ENCODE results near the gene RCAN2.
"Not testable (repeated sequence)": the region's sequence is repeated elsewhere in the genome, so short reads cannot be mapped to it uniquely, and the experiment has no call there.

The RCAN2 gene

GRCh38 chr6:46393940-46394337 is 97.3 kb downstream of the RCAN2 start:
- Mint-ChIP-seq H3K36me3 (ENCODE audit: low read depth) (no peaks in the 10 kb centered on the region), H3K9me3 (no peaks in the 10 kb centered on the region), H3K27me3 (peaks cover 14% of the 10 kb centered on the region), H3K4me3 (no peak overlapping the region), H3K27ac (no peak overlapping the region), H3K4me1 (ENCODE audit: low read depth) (no peaks in the 10 kb centered on the region)
- DNase-seq = no peak

- Mint-ChIP-seq H3K9me3 (no peaks in the 10 kb centered on the region), H3K36me3 (ENCODE audit: low read depth) (no peaks in the 10 kb centered on the region), H3K27ac (no peak overlapping the region), H3K4me3 (no peak overlapping the region), H3K27me3 (peaks cover 14% of the 10 kb centered on the region), H3K4me1 (ENCODE audit: low read depth) (no peaks in the 10 kb centered on the region)
- DNase-seq = no peak
Observed at GRCh38 chr6:46393161-46393939, 97.9 kb downstream of the RCAN2 start.

GRCh38 chr6:46392294-46392693 is 99.0 kb downstream of the RCAN2 start:
- Mint-ChIP-seq H3K9me3 (no peaks in the 10 kb centered on the region), H3K27me3 (peaks cover 14% of the 10 kb centered on the region), H3K4me1 (ENCODE audit: low read depth) (no peaks in the 10 kb centered on the region), H3K36me3 (ENCODE audit: low read depth) (no peaks in the 10 kb centered on the region), H3K4me3 (no peak overlapping the region), H3K27ac (no peak overlapping the region)
- DNase-seq = no peak

GRCh38 chr6:46390153-46390876 is 100.9 kb downstream of the RCAN2 start:
- Mint-ChIP-seq H3K4me1 (ENCODE audit: low read depth) (no peaks in the 10 kb centered on the region), H3K9me3 (peaks cover 6% of the 10 kb centered on the region), H3K4me3 (no peak overlapping the region), H3K36me3 (ENCODE audit: low read depth) (no peaks in the 10 kb centered on the region), H3K27me3 (peaks cover 14% of the 10 kb centered on the region), H3K27ac (no peak overlapping the region)
- no peak for DNase-seq

- H3K27me3 Mint-ChIP-seq = peaks cover 30% of the 10 kb centered on the region
- not testable (repeated sequence) for H3K27ac Mint-ChIP-seq; H3K4me3 Mint-ChIP-seq; DNase-seq; H3K4me1 Mint-ChIP-seq (ENCODE audit: low read depth); H3K9me3 Mint-ChIP-seq; H3K36me3 Mint-ChIP-seq (ENCODE audit: low read depth)
Observed at GRCh38 chr6:46387728-46388127, 103.5 kb downstream of the RCAN2 start.

- Mint-ChIP-seq H3K27me3 (peaks cover 43% of the 10 kb centered on the region), H3K27ac (no peak overlapping the region), H3K4me3 (no peak overlapping the region), H3K36me3 (ENCODE audit: low read depth) (no peaks in the 10 kb centered on the region), H3K4me1 (ENCODE audit: low read depth) (no peaks in the 10 kb centered on the region), H3K9me3 (peaks cover 5% of the 10 kb centered on the region)
- DNase-seq = no peak
Observed at GRCh38 chr6:46381579-46381978, 109.7 kb downstream of the RCAN2 start.

GRCh38 chr6:46381057-46381456 is 110.2 kb downstream of the RCAN2 start:
- Mint-ChIP-seq H3K4me3 (no peak overlapping the region), H3K36me3 (ENCODE audit: low read depth) (no peaks in the 10 kb centered on the region), H3K27ac (no peak overlapping the region), H3K27me3 (peaks cover 41% of the 10 kb centered on the region), H3K4me1 (ENCODE audit: low read depth) (no peaks in the 10 kb centered on the region), H3K9me3 (peaks cover 3% of the 10 kb centered on the region)
- no peak for DNase-seq

- H3K36me3 Mint-ChIP-seq (ENCODE audit: low read depth) = no peaks in the 10 kb centered on the region
- peaks cover 40% of the 10 kb centered on the region for H3K27me3 Mint-ChIP-seq
- no peak overlapping the region for H3K4me3 Mint-ChIP-seq
- no peak for DNase-seq
- no peaks in the 10 kb centered on the region for H3K4me1 Mint-ChIP-seq (ENCODE audit: low read depth)
- no peaks in the 10 kb centered on the region for H3K9me3 Mint-ChIP-seq
- H3K27ac Mint-ChIP-seq = no peak overlapping the region
Observed at GRCh38 chr6:46380152-46380807, 111.0 kb downstream of the RCAN2 start.

- Mint-ChIP-seq H3K27ac (no peak overlapping the region), H3K36me3 (ENCODE audit: low read depth) (no peaks in the 10 kb centered on the region), H3K4me3 (no peak overlapping the region), H3K9me3 (no peaks in the 10 kb centered on the region), H3K27me3 (peaks cover 31% of the 10 kb centered on the region), H3K4me1 (ENCODE audit: low read depth) (no peaks in the 10 kb centered on the region)
- no peak for DNase-seq
Observed at GRCh38 chr6:46378882-46379416, 112.3 kb downstream of the RCAN2 start.

- H3K36me3 Mint-ChIP-seq (ENCODE audit: low read depth) = no peaks in the 10 kb centered on the region
- no peak for DNase-seq
Observed at GRCh38 chr6:46378161-46378881, 112.9 kb downstream of the RCAN2 start.

GRCh38 chr6:46377209-46377608 is 114.0 kb downstream of the RCAN2 start:
- no peak overlapping the region for H3K27ac Mint-ChIP-seq
- no peaks in the 10 kb centered on the region for H3K4me1 Mint-ChIP-seq (ENCODE audit: low read depth)

More at GRCh38 chr6:46378161-46378881, 112.9 kb downstream of the RCAN2 start:
- H3K27ac Mint-ChIP-seq = no peak overlapping the region
- no peaks in the 10 kb centered on the region for H3K4me1 Mint-ChIP-seq (ENCODE audit: low read depth)
- peaks cover 28% of the 10 kb centered on the region for H3K27me3 Mint-ChIP-seq
- no peak overlapping the region for H3K4me3 Mint-ChIP-seq
- no peaks in the 10 kb centered on the region for H3K9me3 Mint-ChIP-seq

GRCh38 chr6:46376562-46377061 is 114.6 kb downstream of the RCAN2 start:
- Mint-ChIP-seq H3K27ac (no peak overlapping the region), H3K4me1 (ENCODE audit: low read depth) (no peaks in the 10 kb centered on the region), H3K36me3 (ENCODE audit: low read depth) (no peaks in the 10 kb centered on the region), H3K9me3 (no peaks in the 10 kb centered on the region), H3K4me3 (no peak overlapping the region), H3K27me3 (peaks cover 15% of the 10 kb centered on the region)
- no peak for DNase-seq

More at GRCh38 chr6:46377209-46377608, 114.0 kb downstream of the RCAN2 start:
- DNase-seq = no peak
- H3K27me3 Mint-ChIP-seq = peaks cover 20% of the 10 kb centered on the region
- H3K9me3 Mint-ChIP-seq = no peaks in the 10 kb centered on the region
- H3K36me3 Mint-ChIP-seq (ENCODE audit: low read depth) = no peaks in the 10 kb centered on the region
- H3K4me3 Mint-ChIP-seq = no peak overlapping the region

GRCh38 chr6:46370622-46371021 is 120.6 kb downstream of the RCAN2 start:
- H3K27me3 Mint-ChIP-seq = peaks cover 4% of the 10 kb centered on the region
- H3K4me1 Mint-ChIP-seq (ENCODE audit: low read depth) = no peaks in the 10 kb centered on the region
- no peak for DNase-seq
- H3K36me3 Mint-ChIP-seq (ENCODE audit: low read depth) = no peaks in the 10 kb centered on the region
- H3K9me3 Mint-ChIP-seq = no peaks in the 10 kb centered on the region
- H3K4me3 Mint-ChIP-seq = no peak overlapping the region
- H3K27ac Mint-ChIP-seq = no peak overlapping the region

GRCh38 chr6:46368169-46368536 is 123.1 kb downstream of the RCAN2 start:
- H3K4me1 Mint-ChIP-seq (ENCODE audit: low read depth) = no peaks in the 10 kb centered on the region

More at GRCh38 chr6:46368169-46368536, 123.1 kb downstream of the RCAN2 start:
- Mint-ChIP-seq H3K27ac (no peak overlapping the region), H3K9me3 (no peaks in the 10 kb centered on the region), H3K4me3 (no peak overlapping the region), H3K36me3 (ENCODE audit: low read depth) (no peaks in the 10 kb centered on the region), H3K27me3 (peaks cover 5% of the 10 kb centered on the region)
- DNase-seq = no peak

All from activated T-cell treated with anti-CD3 and anti-CD28 coated beads, Interleukin-2, amount 50 U/mL, for 24 hours (primary cell).